Peyer's patch (tissue), 4 donors: Measurements from ENCODE around the gene EBLN1.

Experiments
- POLR2A ChIP-seq, 2 donors: fragments of 450-650 bp; IDR thresholded peaks; one replicate each; pipeline ENCODE4 v1.5.1; 2017; ENCODE audit warnings: antibody characterized with exemption in 2 of 2, mild to moderate bottlenecking in 2 of 2, moderate library complexity in 2 of 2
- TF ChIP-seq, protein P1 (sequence below), 6 experiments: fragments of 450-650 bp in 4 of 6; fragments of 200-600 bp in 2 of 6; sonication (generic) in 1 of 6; IDR thresholded peaks; one replicate each; pipeline ENCODE4 v1.5.1; 2017 to 2019; ENCODE audit warnings: antibody characterized with exemption in 6 of 6, mild to moderate bottlenecking in 3 of 6, moderate library complexity in 1 of 6

DNA sequence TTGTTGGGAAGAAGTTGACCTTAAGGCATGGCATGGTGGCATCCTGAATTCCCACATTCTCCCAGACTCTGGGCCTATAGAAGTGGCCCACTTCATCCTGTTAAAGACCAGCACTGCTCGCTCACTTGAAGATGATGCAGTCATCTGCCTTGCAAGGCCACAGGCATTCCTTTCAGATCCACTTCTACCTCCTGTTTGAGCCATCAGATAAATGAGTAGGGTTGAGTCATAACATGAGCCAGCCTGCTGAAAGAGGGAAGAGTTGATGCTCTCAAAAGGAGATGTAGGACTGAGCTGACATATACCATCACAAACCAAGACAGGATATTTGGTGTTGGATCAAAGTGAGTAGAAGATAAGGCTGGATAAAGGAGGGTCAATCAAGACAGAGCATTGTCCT lies 1.5 kb upstream of the EBLN1 start:
- TF ChIP-seq, protein P1, sequence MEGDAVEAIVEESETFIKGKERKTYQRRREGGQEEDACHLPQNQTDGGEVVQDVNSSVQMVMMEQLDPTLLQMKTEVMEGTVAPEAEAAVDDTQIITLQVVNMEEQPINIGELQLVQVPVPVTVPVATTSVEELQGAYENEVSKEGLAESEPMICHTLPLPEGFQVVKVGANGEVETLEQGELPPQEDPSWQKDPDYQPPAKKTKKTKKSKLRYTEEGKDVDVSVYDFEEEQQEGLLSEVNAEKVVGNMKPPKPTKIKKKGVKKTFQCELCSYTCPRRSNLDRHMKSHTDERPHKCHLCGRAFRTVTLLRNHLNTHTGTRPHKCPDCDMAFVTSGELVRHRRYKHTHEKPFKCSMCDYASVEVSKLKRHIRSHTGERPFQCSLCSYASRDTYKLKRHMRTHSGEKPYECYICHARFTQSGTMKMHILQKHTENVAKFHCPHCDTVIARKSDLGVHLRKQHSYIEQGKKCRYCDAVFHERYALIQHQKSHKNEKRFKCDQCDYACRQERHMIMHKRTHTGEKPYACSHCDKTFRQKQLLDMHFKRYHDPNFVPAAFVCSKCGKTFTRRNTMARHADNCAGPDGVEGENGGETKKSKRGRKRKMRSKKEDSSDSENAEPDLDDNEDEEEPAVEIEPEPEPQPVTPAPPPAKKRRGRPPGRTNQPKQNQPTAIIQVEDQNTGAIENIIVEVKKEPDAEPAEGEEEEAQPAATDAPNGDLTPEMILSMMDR (IDR thresholded peaks at IDR 0.05) = no peak
- no peak for TF ChIP-seq POLR2A (IDR thresholded peaks at IDR 0.05)
